Neuronal stem cell (in vitro differentiated cells): Measurements from ENCODE around the gene STK40.
A peak's percentile ranks its signal among the peaks of the same experiment; 100 is the strongest.

Experiments
- DNase-seq: peaks from one replicate; pipeline ENCODE4 v3.0.0-alpha.2; 2013; ENCODE audit warnings: low spot score
- H2AFZ ChIP-seq: one replicate; pipeline ENCODE4 v1.6.1; 2013; ENCODE audit warnings: mild to moderate bottlenecking, low read length, inconsistent platforms
- H2AK5ac ChIP-seq: 2 replicates; pipeline ENCODE4 v1.6.1; 2013; ENCODE audit warnings: low read depth, mild to moderate bottlenecking, inconsistent platforms, low read length, moderate library complexity, mixed read lengths
- H2BK120ac ChIP-seq: 2 replicates; pipeline ENCODE4 v1.6.1; 2013; ENCODE audit warnings: low read depth, mild to moderate bottlenecking, inconsistent platforms, low read length, moderate library complexity, mixed read lengths
- H2BK12ac ChIP-seq: one replicate; pipeline ENCODE4 v1.6.1; 2013; ENCODE audit warnings: low read length, inconsistent platforms
- H2BK15ac ChIP-seq: 2 replicates; pipeline ENCODE4 v1.6.1; 2013; ENCODE audit warnings: mild to moderate bottlenecking, low read length, inconsistent platforms, mixed read lengths
- H2BK5ac ChIP-seq: one replicate; pipeline ENCODE4 v1.6.1; 2013; ENCODE audit warnings: inconsistent platforms, mild to moderate bottlenecking, low read length, moderate library complexity
- H3K14ac ChIP-seq: one replicate; pipeline ENCODE4 v1.6.1; 2013; ENCODE audit warnings: low read length, inconsistent platforms
- H3K18ac ChIP-seq: 2 replicates; pipeline ENCODE4 v1.6.1; 2013; ENCODE audit warnings: low read length, inconsistent platforms
- H3K23ac ChIP-seq: 2 replicates; pipeline ENCODE4 v1.6.1; 2013; ENCODE audit warnings: low read depth, mild to moderate bottlenecking, mixed read lengths, low read length, inconsistent platforms; ENCODE audit not compliant: poor library complexity
- H3K27ac ChIP-seq: replicated peaks from 3 replicates; pipeline ENCODE4 v1.5.1; 2013; ENCODE audit warnings: low read length, inconsistent platforms
- H3K27me3 ChIP-seq, 3 experiments: 2 replicates each; pipeline ENCODE4 v1.6.1; 2013; ENCODE audit warnings: low read length in 3 of 3, mild to moderate bottlenecking in 2 of 3, inconsistent platforms in 1 of 3, low read depth in 1 of 3, mixed read lengths in 1 of 3, moderate library complexity in 1 of 3; ENCODE audit not compliant: control insufficient read depth in 3 of 3, insufficient read depth in 3 of 3
- H3K36me3 ChIP-seq, 2 donors: replicated peaks in 1 of 2; 2 replicates each; pipeline ENCODE4 v1.6.1; 2013; ENCODE audit warnings: low read length in 2 of 2; ENCODE audit not compliant: control insufficient read depth in 2 of 2, insufficient read depth in 2 of 2
- H3K4ac ChIP-seq: 2 replicates; pipeline ENCODE4 v1.6.1; 2013; ENCODE audit warnings: inconsistent platforms, mild to moderate bottlenecking, low read length, moderate library complexity
- H3K4me1 ChIP-seq, 2 donors: 1 replicate in 1 of 2; 2 replicates in 1 of 2; pipeline ENCODE4 v1.6.1; 2013; ENCODE audit warnings: low read length in 2 of 2, low read depth in 1 of 2; ENCODE audit not compliant: control insufficient read depth in 2 of 2, insufficient read depth in 1 of 2
- H3K4me2 ChIP-seq: one replicate; pipeline ENCODE4 v1.6.1; 2013; ENCODE audit warnings: mild to moderate bottlenecking, low read length, inconsistent platforms; ENCODE audit not compliant: insufficient read depth, poor library complexity, severe bottlenecking
- H3K4me3 ChIP-seq, 2 donors: 2 replicates each; pipeline ENCODE4 v1.5.1; 2013; ENCODE audit warnings: low read length in 2 of 2, mild to moderate bottlenecking in 2 of 2, inconsistent platforms in 1 of 2, moderate library complexity in 1 of 2
- H3K79me1 ChIP-seq: one replicate; pipeline ENCODE4 v1.6.1; 2013; ENCODE audit warnings: low read depth, mild to moderate bottlenecking, inconsistent platforms, low read length, moderate library complexity
- H3K9ac ChIP-seq: one replicate; pipeline ENCODE4 v1.6.1; 2013; ENCODE audit warnings: mild to moderate bottlenecking, low read depth, low read length, inconsistent platforms; ENCODE audit not compliant: poor library complexity
- H3K9me3 ChIP-seq, 2 donors: replicated peaks in 1 of 2; 2 replicates each; pipeline versions ENCODE3 to v1.6.1; 2013; ENCODE audit warnings: low read length in 2 of 2, mild to moderate bottlenecking in 2 of 2, inconsistent platforms in 1 of 2, low read depth in 1 of 2, mixed read lengths in 1 of 2, moderate library complexity in 1 of 2; ENCODE audit not compliant: control insufficient read depth in 2 of 2, insufficient read depth in 1 of 2
- H4K8ac ChIP-seq: one replicate; pipeline ENCODE4 v1.6.1; 2013; ENCODE audit warnings: low read depth, mild to moderate bottlenecking, inconsistent platforms, low read length, moderate library complexity
- H4K91ac ChIP-seq: one replicate; pipeline ENCODE4 v1.6.1; 2013; ENCODE audit warnings: low read length, low read depth, mild to moderate bottlenecking, inconsistent platforms; ENCODE audit not compliant: poor library complexity
- WGBS, 2 donors: extraction: QIAGEN DNeasy Blood & Tissue Kit; methylation state at CpG; one replicate each; pipeline ENCODE4 v1.1.7; 2013; ENCODE audit warnings: missing lambda C conversion rate in 2 of 2, mixed read lengths in 1 of 2; ENCODE audit not compliant: insufficient read length in 2 of 2, insufficient replicate concordance in 1 of 2; ENCODE audit errors: extremely low coverage in 2 of 2; 5-methylcytosine and 5-hydroxymethylcytosine counted together

Gene STK40

DNA sequence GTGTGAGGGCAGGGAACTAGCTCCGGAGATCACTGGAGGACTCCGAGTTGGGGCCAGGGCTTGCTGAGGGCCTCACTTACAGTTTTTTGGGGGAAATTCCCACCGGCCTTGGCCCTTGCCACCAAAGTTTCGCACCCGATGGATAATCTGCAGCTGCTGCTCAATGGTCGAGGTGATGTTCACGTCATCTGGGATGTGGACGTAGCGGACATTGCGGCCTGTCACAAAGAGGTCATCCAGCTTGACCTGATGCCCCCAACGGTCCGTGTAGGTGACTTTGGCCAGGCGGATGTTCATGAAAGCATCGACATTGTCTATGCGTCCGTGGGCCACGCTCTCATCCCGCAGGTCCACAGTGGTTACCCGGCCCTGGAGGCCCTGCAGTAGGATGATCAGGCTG is 8.0 kb upstream of the STK40 start:
- WGBS, 2 donors, result no CpG with 5 or more reads among the region's 19 CpGs
- Histone ChIP-seq H3K4me2 (no peak overlapping the region), H3K4me1 (no peaks in the 10 kb centered on the region), H3K4me3 (no peak overlapping the region), H3K36me3 (peaks cover 26 to 48% of the 10 kb centered on the region in 2 donors), H2BK15ac (no peak overlapping the region), H3K23ac (no peak overlapping the region), H3K4ac (no peak overlapping the region), H3K18ac (no peak overlapping the region), H4K8ac (no peak overlapping the region), H3K27ac (no peak overlapping the region), H2BK12ac (peak overlapping the region; percentile 75), H3K79me1 (peaks cover 6% of the 10 kb centered on the region), H3K9me3 (no peaks in the 10 kb centered on the region), H4K91ac (no peak overlapping the region), H2BK5ac (no peak overlapping the region), H3K14ac (no peak overlapping the region), H3K27me3 (no peaks in the 10 kb centered on the region), H2AFZ (no peak overlapping the region), H2BK120ac (no peak overlapping the region), H3K9ac (peak overlapping the region; percentile 50), H2AK5ac (peak overlapping the region; percentile 19)
- no peak for DNase-seq

GRCh38 chr1:36392836-36393235 is 7.1 kb upstream of the STK40 start:
- peaks cover 6% of the 10 kb centered on the region for H3K79me1 ChIP-seq
- no peak for DNase-seq
- no peak overlapping the region for H2AFZ ChIP-seq
- no CpG with 5 or more reads among the region's 4 CpGs for WGBS, 2 donors
- H2BK5ac ChIP-seq, result no peak overlapping the region
- H3K23ac ChIP-seq, result no peak overlapping the region
- no peaks in the 10 kb centered on the region for H3K27me3 ChIP-seq
- H4K91ac ChIP-seq, result no peak overlapping the region
- H3K4me1 ChIP-seq, result peaks cover 2% of the 10 kb centered on the region in 2 donors
- no peak overlapping the region for H2BK12ac ChIP-seq
- H3K9me3 ChIP-seq, result no peaks in the 10 kb centered on the region
- H2BK15ac ChIP-seq, result no peak overlapping the region
- H2BK120ac ChIP-seq, result no peak overlapping the region
- no peak overlapping the region for H3K14ac ChIP-seq
- no peak overlapping the region for H3K27ac ChIP-seq
- H3K36me3 ChIP-seq, result peaks cover 26 to 48% of the 10 kb centered on the region in 2 donors
- H4K8ac ChIP-seq, result no peak overlapping the region
- no peak overlapping the region for H3K9ac ChIP-seq
- no peak overlapping the region for H3K4ac ChIP-seq
- no peak overlapping the region for H2AK5ac ChIP-seq
- H3K4me2 ChIP-seq, result no peak overlapping the region
- H3K4me3 ChIP-seq, result no peak overlapping the region
- no peak overlapping the region for H3K18ac ChIP-seq

DNA sequence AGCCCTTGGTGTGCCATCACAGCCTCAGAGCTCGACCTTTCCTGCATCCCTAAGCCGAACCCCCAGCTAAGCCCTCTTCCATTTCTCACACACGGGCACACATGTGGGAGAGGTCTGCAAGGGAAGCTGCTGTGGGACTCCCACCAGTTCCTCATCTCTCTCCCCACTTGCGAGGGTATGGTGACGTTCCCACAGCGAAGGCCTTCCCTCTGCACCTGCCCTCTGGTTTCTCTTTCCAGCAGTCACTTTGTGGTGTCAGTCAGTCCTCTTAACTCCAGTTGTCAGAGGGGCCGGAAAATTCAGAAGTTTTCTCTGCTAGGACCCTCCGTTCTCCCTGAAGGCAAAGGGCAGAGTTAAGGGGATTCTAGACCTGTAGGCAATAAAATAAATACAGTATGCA is 5.5 kb upstream of the STK40 start:
- H2AFZ ChIP-seq, result no peak overlapping the region
- no peak overlapping the region for H3K9ac ChIP-seq
- H4K91ac ChIP-seq, result no peak overlapping the region
- H2BK12ac ChIP-seq, result no peak overlapping the region
- no peak overlapping the region for H3K23ac ChIP-seq
- no peak for DNase-seq
- no peak overlapping the region for H2BK120ac ChIP-seq
- no peak overlapping the region for H3K4me2 ChIP-seq
- no peak overlapping the region for H3K14ac ChIP-seq
- H3K79me1 ChIP-seq, result no peaks in the 10 kb centered on the region
- no peak overlapping the region for H2BK5ac ChIP-seq
- no peak overlapping the region for H4K8ac ChIP-seq
- H3K18ac ChIP-seq, result no peak overlapping the region
- no peaks in the 10 kb centered on the region for H3K9me3 ChIP-seq
- H3K4ac ChIP-seq, result no peak overlapping the region
- H3K36me3 ChIP-seq, result peaks cover 26 to 48% of the 10 kb centered on the region in 2 donors
- H2BK15ac ChIP-seq, result no peak overlapping the region
- WGBS, 2 donors, result no CpG with 5 or more reads among the region's 8 CpGs
- peaks cover 14 to 16% of the 10 kb centered on the region in 2 donors for H3K4me1 ChIP-seq
- H2AK5ac ChIP-seq, result no peak overlapping the region
- no peaks in the 10 kb centered on the region for H3K27me3 ChIP-seq
- H3K4me3 ChIP-seq, result no peak overlapping the region
- H3K27ac ChIP-seq, result no peak overlapping the region

- Histone ChIP-seq H3K4ac (no peak overlapping the region), H2AK5ac (no peak overlapping the region), H3K9ac (no peak overlapping the region), H2BK15ac (no peak overlapping the region), H2BK12ac (no peak overlapping the region), H3K9me3 (no peaks in the 10 kb centered on the region), H2BK5ac (no peak overlapping the region), H4K91ac (no peak overlapping the region), H2AFZ (no peak overlapping the region), H3K4me3 (no peak overlapping the region), H3K27me3 (no peaks in the 10 kb centered on the region), H3K79me1 (no peaks in the 10 kb centered on the region), H2BK120ac (no peak overlapping the region), H3K4me2 (no peak overlapping the region), H3K4me1 (peaks cover 15 to 16% of the 10 kb centered on the region in 2 donors), H3K27ac (no peak overlapping the region), H3K36me3 (peaks cover 26 to 48% of the 10 kb centered on the region in 2 donors), H3K23ac (no peak overlapping the region), H4K8ac (no peak overlapping the region), H3K18ac (no peak overlapping the region), H3K14ac (no peak overlapping the region)
- DNase-seq, result no peak
- WGBS, 2 donors, result no CpG with 5 or more reads among the region's 2 CpGs
Measured at GRCh38 chr1:36390411-36390810, 4.7 kb upstream of the STK40 start.
